ENCODE data around the gene PM20D2. TPM values are rescaled to one million over a fixed set of nuclear protein-coding genes. Genes with fewer than 3 reads are reported as not detected.

PM20D2 gene
- total RNA-seq, 1 experiment from 2014 or later: 28.8 TPM

- no peaks in the 10 kb centered on the region for H3K79me2 ChIP-seq (ENCODE audit: low read depth)
- intact Hi-C loops (cut with micrococcal nuclease; ENCODE audit: unreplicated experiment): no loop called here
- POLR2A ChIA-PET (ENCODE audit: unreplicated experiment): no interaction called here
- H3K4me2 ChIP-seq: no peak overlapping the region
- H3K9me3 ChIP-seq (ENCODE audit: insufficient read depth, low read depth): no peaks in the 10 kb centered on the region
- no peak overlapping the region for H2AFZ ChIP-seq
- no TSS peak for BruUV-seq (replicated peaks)
- no peak overlapping the region for H3K27ac ChIP-seq
- H3K27me3 ChIP-seq (ENCODE audit: insufficient read depth, low read depth): no peaks in the 10 kb centered on the region
- TF ChIP-seq EZH2 (IDR thresholded peaks at IDR 0.05; ENCODE audit: low read depth) (no peak), CTCF (conservative IDR thresholded peaks at IDR 0.05) (no peak)
- H4K20me1 ChIP-seq (ENCODE audit: insufficient read depth): no peaks in the 10 kb centered on the region
- CTCF ChIA-PET: no interaction called here
- no peaks in the 10 kb centered on the region for H3K4me1 ChIP-seq (replicated peaks; ENCODE audit: insufficient read depth)
- no peak for DNase-seq
- no peak overlapping the region for H3K4me3 ChIP-seq
- H3K36me3 ChIP-seq (ENCODE audit: low read depth): no peaks in the 10 kb centered on the region
- H3K9me2 ChIP-seq (ENCODE audit: insufficient read depth): no peaks in the 10 kb centered on the region
- H3F3A ChIP-seq (ENCODE audit: insufficient read depth, low read depth): no peaks in the 10 kb centered on the region
Measured at GRCh38 chr6:89186762-89187161, 40.9 kb downstream of the PM20D2 start.

- no peak for DNase-seq
- no peak overlapping the region for H3K4me2 ChIP-seq
- no peaks in the 10 kb centered on the region for H4K20me1 ChIP-seq (ENCODE audit: insufficient read depth)
- H3K4me3 ChIP-seq: no peak overlapping the region
- ChIA-PET POLR2A (ENCODE audit: unreplicated experiment) (no interaction called here), CTCF (no interaction called here)
- no peaks in the 10 kb centered on the region for H3K9me2 ChIP-seq (ENCODE audit: insufficient read depth)
- intact Hi-C loops (cut with micrococcal nuclease; ENCODE audit: unreplicated experiment): no loop called here
- no peak overlapping the region for H3K27ac ChIP-seq
- H3K4me1 ChIP-seq (replicated peaks; ENCODE audit: insufficient read depth): no peaks in the 10 kb centered on the region
- BruUV-seq (replicated peaks): no TSS peak
- H3K9me3 ChIP-seq (ENCODE audit: insufficient read depth, low read depth): no peaks in the 10 kb centered on the region
- H3K79me2 ChIP-seq (ENCODE audit: low read depth): no peaks in the 10 kb centered on the region
- no peaks in the 10 kb centered on the region for H3F3A ChIP-seq (ENCODE audit: insufficient read depth, low read depth)
- no peak overlapping the region for H2AFZ ChIP-seq
- no peaks in the 10 kb centered on the region for H3K27me3 ChIP-seq (ENCODE audit: insufficient read depth, low read depth)
- no peak for TF ChIP-seq CTCF (conservative IDR thresholded peaks at IDR 0.05)
- TF ChIP-seq EZH2 (IDR thresholded peaks at IDR 0.05; ENCODE audit: low read depth): no peak
- no peaks in the 10 kb centered on the region for H3K36me3 ChIP-seq (ENCODE audit: low read depth)
Measured at GRCh38 chr6:89187504-89187903, 41.6 kb downstream of the PM20D2 start.

GRCh38 chr6:89190741-89191140, 44.9 kb downstream of the PM20D2 start:
- no peaks in the 10 kb centered on the region for H3K4me1 ChIP-seq (replicated peaks; ENCODE audit: insufficient read depth)
- BruUV-seq (replicated peaks): no TSS peak
- ChIA-PET CTCF (no interaction called here), POLR2A (ENCODE audit: unreplicated experiment) (no interaction called here)
- no peaks in the 10 kb centered on the region for H4K20me1 ChIP-seq (ENCODE audit: insufficient read depth)
- H3K79me2 ChIP-seq (ENCODE audit: low read depth): no peaks in the 10 kb centered on the region
- no peak overlapping the region for H2AFZ ChIP-seq
- no peak overlapping the region for H3K27ac ChIP-seq
- no peaks in the 10 kb centered on the region for H3F3A ChIP-seq (ENCODE audit: insufficient read depth, low read depth)
- H3K36me3 ChIP-seq (ENCODE audit: low read depth): no peaks in the 10 kb centered on the region
- H3K4me3 ChIP-seq: no peak overlapping the region
- TF ChIP-seq CTCF (conservative IDR thresholded peaks at IDR 0.05) (no peak), EZH2 (IDR thresholded peaks at IDR 0.05; ENCODE audit: low read depth) (no peak)
- intact Hi-C loops (cut with micrococcal nuclease; ENCODE audit: unreplicated experiment): no loop called here
- no peak for DNase-seq
- H3K9me3 ChIP-seq (ENCODE audit: insufficient read depth, low read depth): no peaks in the 10 kb centered on the region
- no peaks in the 10 kb centered on the region for H3K27me3 ChIP-seq (ENCODE audit: insufficient read depth, low read depth)
- H3K9me2 ChIP-seq (ENCODE audit: insufficient read depth): no peaks in the 10 kb centered on the region
- no peak overlapping the region for H3K4me2 ChIP-seq
